Middle frontal gyrus (tissue), 1 donor: ENCODE measurements around the gene CNTNAP3.
"Not testable (repeated sequence)": the region's sequence is repeated elsewhere in the genome, so short reads cannot be mapped to it uniquely, and the experiment has no call there.

Source experiments
- DNase-seq: peaks from one replicate; pipeline ENCODE4 v3.0.0-alpha.2; 2015; ENCODE audit warnings: low spot score; ENCODE audit errors: extremely low spot score

Gene CNTNAP3

GRCh38 chr9:39073537-39073936 lies 214.4 kb downstream of the CNTNAP3 start:
- DNase-seq: not testable (repeated sequence)

GRCh38 chr9:39067683-39068082 lies 220.3 kb downstream of the CNTNAP3 start:
- not testable (repeated sequence) for DNase-seq

GRCh38 chr9:39062966-39063365 lies 225.0 kb downstream of the CNTNAP3 start:
- DNase-seq: not testable (repeated sequence)

- not testable (repeated sequence) for DNase-seq
Measured at GRCh38 chr9:39054453-39054852, 233.5 kb downstream of the CNTNAP3 start.

GRCh38 chr9:39046833-39047232 lies 241.1 kb downstream of the CNTNAP3 start:
- not testable (repeated sequence) for DNase-seq

GRCh38 chr9:39042352-39042803 lies 245.6 kb downstream of the CNTNAP3 start:
- not testable (repeated sequence) for DNase-seq

- not testable (repeated sequence) for DNase-seq
Measured at GRCh38 chr9:39041774-39042173, 246.2 kb downstream of the CNTNAP3 start.

GRCh38 chr9:39039148-39039547 lies 248.8 kb downstream of the CNTNAP3 start:
- DNase-seq: not testable (repeated sequence)

- DNase-seq: not testable (repeated sequence)
Measured at GRCh38 chr9:39038221-39038620, 249.7 kb downstream of the CNTNAP3 start.

- not testable (repeated sequence) for DNase-seq
Measured at GRCh38 chr9:39033849-39034248, 254.1 kb downstream of the CNTNAP3 start.

- not testable (repeated sequence) for DNase-seq
Measured at GRCh38 chr9:39030204-39031019, 257.6 kb downstream of the CNTNAP3 start.

- not testable (repeated sequence) for DNase-seq
Measured at GRCh38 chr9:39028855-39029254, 259.1 kb downstream of the CNTNAP3 start.

GRCh38 chr9:39028168-39028567 lies 259.8 kb downstream of the CNTNAP3 start:
- DNase-seq: not testable (repeated sequence)

GRCh38 chr9:39025911-39026588 lies 261.9 kb downstream of the CNTNAP3 start:
- not testable (repeated sequence) for DNase-seq
